Aorta (tissue), 5 donors: ENCODE measurements around the gene MAL. TPM values are rescaled to one million over a fixed set of nuclear protein-coding genes. Genes with fewer than 3 reads are reported as not detected.
"Not testable (repeated sequence)": the region's sequence is repeated elsewhere in the genome, so short reads cannot be mapped to it uniquely, and the experiment has no call there.

Experiments
- ATAC-seq: fragments of 200-7000 bp; cut with Tn5 transposase; one replicate; pipeline ENCODE4 v1.9.1; 2022; ENCODE audit warnings: moderate library complexity; ENCODE audit not compliant: low FRiP score
- DNase-seq, 2 donors: peaks; one replicate each; pipeline ENCODE4 v3.0.0-alpha.2; 2020
- H3K27ac ChIP-seq, 2 donors: one replicate each; pipeline ENCODE4 v1.5.1; 2013; ENCODE audit warnings: low read length in 2 of 2, mild to moderate bottlenecking in 2 of 2, moderate library complexity in 2 of 2, control low read depth in 1 of 2, inconsistent platforms in 1 of 2, low read depth in 1 of 2
- H3K27me3 ChIP-seq, 2 donors: one replicate each; pipeline ENCODE4 v1.6.1; 2013; ENCODE audit warnings: control low read depth in 1 of 2, low read length in 1 of 2, mild to moderate bottlenecking in 1 of 2, moderate library complexity in 1 of 2; ENCODE audit not compliant: insufficient read depth in 2 of 2, control insufficient read depth in 1 of 2
- H3K36me3 ChIP-seq, 2 donors: one replicate each; pipeline ENCODE4 v1.6.1; 2013; ENCODE audit warnings: control low read depth in 1 of 2, low read length in 1 of 2, mild to moderate bottlenecking in 1 of 2; ENCODE audit not compliant: insufficient read depth in 2 of 2, control insufficient read depth in 1 of 2
- H3K4me1 ChIP-seq, 2 donors: one replicate each; pipeline ENCODE4 v1.6.1; 2013; ENCODE audit warnings: low read length in 2 of 2, control low read depth in 1 of 2, mild to moderate bottlenecking in 1 of 2, moderate library complexity in 1 of 2; ENCODE audit not compliant: insufficient read depth in 2 of 2, control insufficient read depth in 1 of 2
- H3K4me3 ChIP-seq, 2 donors: one replicate each; pipeline ENCODE4 v1.5.1; 2013; ENCODE audit warnings: low read length in 2 of 2, control low read depth in 1 of 2, mild to moderate bottlenecking in 1 of 2
- H3K9me3 ChIP-seq: one replicate; pipeline ENCODE4 v1.6.1; 2013; ENCODE audit warnings: mild to moderate bottlenecking, low read length; ENCODE audit not compliant: control insufficient read depth
- WGBS, 2 donors: extraction: QIAGEN DNeasy Blood & Tissue Kit; methylation state at CpG; one replicate each; pipeline ENCODE4 v1.1.7; 2013; 5-methylcytosine and 5-hydroxymethylcytosine counted together
- intact Hi-C, 2 donors: fragments of 100-400 bp; cut with DNase I; formaldehyde crosslinking; loops; one replicate each; pipeline versions ENCODE4 v1.14.2 to v1.15.0; 2022
- polyA plus RNA-seq, 2 donors: library from polyadenylated mRNA; stranded (reverse); fragments of 200-250 nt; gene quantifications; one replicate each; pipeline ENCODE4 v1.2.3, GENCODE V29; 2013
- total RNA-seq, 2 donors: library from RNA; stranded (reverse); fragmentation: NEBNext Ultra II Directional; extraction: Animal tissue kit (Norgen Biotek cat#: 25700); gene quantifications; one replicate each; pipeline ENCODE4 v1.2.1, GENCODE V29; 2021
- donor health status: healthy with polysubstance abuse.
- donor health status: Bipolar disorder and iron deficiency.
- donor health status: DM: no; HTN: no; CAD: no.
- donor health status: DM: no; HTN: no; CAD: no.
- donor health status: DM: yes; HTN: yes; CAD: no.

MAL gene
- total and polyA plus RNA-seq, 4 donors: 0.49 to 2.0 (median 1.5) TPM

DNA sequence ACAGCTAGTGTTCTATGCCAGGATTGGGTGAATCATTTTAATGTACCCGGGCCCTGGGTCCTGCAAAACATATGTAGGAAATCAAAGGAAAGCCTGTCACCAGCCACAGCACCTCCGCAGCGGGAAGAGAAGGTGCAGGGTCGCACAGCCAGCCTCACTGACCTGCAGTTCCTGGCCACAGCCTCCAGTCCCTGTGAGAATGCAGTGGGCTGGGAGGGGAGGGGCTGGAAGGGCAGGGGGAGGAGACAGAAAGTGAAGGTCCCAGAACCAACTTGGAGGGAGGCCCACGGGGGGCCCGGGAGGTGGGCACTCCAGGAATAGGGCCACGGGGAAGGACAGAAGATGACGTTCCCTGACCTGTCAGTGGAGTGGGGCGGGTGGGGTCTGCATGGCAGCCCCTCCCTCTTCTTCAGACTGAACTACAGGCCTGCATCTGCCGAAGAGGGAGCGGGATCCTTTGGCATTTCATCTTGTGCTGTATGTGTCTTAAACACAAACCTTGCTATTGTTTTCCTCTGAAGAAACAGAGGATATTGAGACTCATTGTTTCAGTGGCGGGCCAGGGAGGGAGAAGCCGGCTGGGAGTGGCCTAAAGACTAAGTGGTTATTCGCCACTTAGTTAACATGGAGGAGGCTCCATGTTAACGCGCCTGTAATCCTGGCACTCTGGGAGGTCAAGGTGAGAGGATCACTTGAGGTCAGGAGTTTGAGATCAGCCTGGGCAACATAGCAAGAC is 7.5 kb downstream of the MAL start:
- ATAC-seq (no peak), DNase-seq (no peak)
- Histone ChIP-seq H3K4me1 (no peaks in the 10 kb centered on the region), H3K9me3 (no peaks in the 10 kb centered on the region), H3K4me3 (no peak overlapping the region), H3K36me3 (no peaks in the 10 kb centered on the region), H3K27ac (no peak overlapping the region), H3K27me3 (no peaks in the 10 kb centered on the region)
- intact Hi-C loops: no loop called here
- WGBS, 2 donors: 60 to 63% methylated on average over 15 to 16 of the region's 16 CpGs

DNA sequence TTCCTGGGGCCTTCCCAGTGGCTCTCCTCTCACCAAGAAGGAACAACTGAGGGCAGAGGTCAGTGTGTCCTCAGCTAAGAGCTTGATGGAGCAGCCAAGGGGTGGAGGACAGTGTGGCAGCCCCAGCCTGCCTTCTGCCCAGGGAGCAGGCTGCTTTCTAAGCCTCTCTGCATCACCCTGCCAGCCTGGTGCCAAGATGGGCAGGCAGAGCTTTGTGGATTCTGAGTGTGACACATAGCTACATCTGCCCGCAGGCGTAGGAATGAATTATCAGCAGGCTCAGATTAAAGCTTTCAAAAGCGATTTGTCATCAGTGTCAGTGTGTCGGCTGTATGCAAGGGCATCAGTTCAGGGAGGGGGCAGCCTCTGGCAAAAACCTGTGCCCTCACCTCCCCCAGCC is 8.7 kb downstream of the MAL start:
- H3K4me1 ChIP-seq: no peaks in the 10 kb centered on the region
- WGBS, 2 donors: 80 to 81% methylated on average over 4 of the region's 4 CpGs
- H3K27me3 ChIP-seq: no peaks in the 10 kb centered on the region
- no peaks in the 10 kb centered on the region for H3K36me3 ChIP-seq
- intact Hi-C loops: no loop called here
- H3K27ac ChIP-seq: no peak overlapping the region
- DNase-seq (no peak), ATAC-seq (no peak)
- H3K9me3 ChIP-seq: no peaks in the 10 kb centered on the region
- no peak overlapping the region for H3K4me3 ChIP-seq

DNA sequence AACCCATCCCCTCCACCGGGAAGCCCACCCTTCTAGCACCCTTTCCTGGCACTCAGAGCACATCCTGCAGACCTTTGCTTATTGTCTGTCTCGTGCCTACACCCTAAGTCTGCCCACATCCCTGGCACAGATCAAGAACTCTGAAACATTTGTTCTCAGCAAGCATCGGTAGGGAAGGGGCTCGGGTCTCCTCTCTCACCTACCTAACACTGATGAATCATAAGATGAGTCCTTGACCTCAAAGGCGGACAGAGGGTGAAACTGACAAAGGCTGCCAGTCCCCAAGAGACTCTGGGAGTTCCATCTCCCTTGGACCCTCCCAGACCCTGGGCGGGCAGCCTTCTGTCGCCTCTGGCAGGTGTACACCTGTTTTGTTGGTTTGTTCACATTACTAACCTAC is 9.3 kb downstream of the MAL start:
- no peaks in the 10 kb centered on the region for H3K4me1 ChIP-seq
- no peaks in the 10 kb centered on the region for H3K27me3 ChIP-seq
- H3K9me3 ChIP-seq: no peaks in the 10 kb centered on the region
- no peak overlapping the region for H3K4me3 ChIP-seq
- intact Hi-C loops: no loop called here
- no peak overlapping the region for H3K27ac ChIP-seq
- DNase-seq (no peak), ATAC-seq (no peak)
- WGBS, 2 donors: 72 to 77% methylated on average over 7 of the region's 7 CpGs
- no peaks in the 10 kb centered on the region for H3K36me3 ChIP-seq

DNA sequence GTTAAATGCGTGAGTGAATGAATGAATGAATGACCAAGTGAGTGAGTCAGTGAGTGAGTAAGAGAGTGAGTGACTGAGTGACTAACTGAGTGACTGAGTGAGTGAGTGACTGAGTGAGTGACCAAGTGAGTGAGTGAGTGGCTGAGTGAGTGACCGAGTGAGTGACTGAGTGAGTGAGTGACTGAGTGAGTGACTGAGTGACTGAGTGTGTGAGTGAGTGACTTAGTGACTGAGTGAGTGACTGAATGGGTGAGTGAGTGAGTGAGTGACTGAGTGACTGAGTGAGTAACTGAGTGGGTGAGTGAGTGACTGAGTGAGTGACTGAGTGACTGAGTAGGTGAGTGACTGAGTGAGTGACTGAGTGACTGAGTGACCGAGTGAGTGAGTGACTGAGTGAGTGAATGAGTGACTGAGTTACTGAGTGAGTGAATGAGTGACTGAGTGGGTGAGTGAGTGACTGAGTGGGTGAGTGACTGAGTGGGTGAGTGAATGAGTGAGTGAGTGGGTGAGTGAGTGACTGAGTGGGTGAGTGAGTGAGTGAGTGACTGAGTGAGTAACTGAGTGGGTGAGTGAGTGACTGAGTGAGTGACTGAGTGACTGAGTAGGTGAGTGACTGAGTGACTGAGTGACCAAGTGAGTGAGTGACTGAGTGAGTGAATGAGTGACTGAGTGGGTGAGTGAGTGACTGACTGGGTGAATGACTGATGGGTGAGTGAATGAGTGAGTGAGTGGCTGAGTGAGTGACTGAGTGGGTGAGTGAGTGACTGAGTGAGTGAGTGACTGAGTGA is 11.3 kb downstream of the MAL start:
- H3K4me3 ChIP-seq: no peak overlapping the region
- H3K4me1 ChIP-seq: no peaks in the 10 kb centered on the region
- intact Hi-C loops: no loop called here
- DNase-seq: no peak
- no peak overlapping the region for H3K27ac ChIP-seq
- no peaks in the 10 kb centered on the region for H3K27me3 ChIP-seq
- H3K36me3 ChIP-seq: no peaks in the 10 kb centered on the region
- no peaks in the 10 kb centered on the region for H3K9me3 ChIP-seq
- 93% methylated on average over 3 of the region's 3 CpGs for WGBS, 2 donors
- ATAC-seq: no peak

DNA sequence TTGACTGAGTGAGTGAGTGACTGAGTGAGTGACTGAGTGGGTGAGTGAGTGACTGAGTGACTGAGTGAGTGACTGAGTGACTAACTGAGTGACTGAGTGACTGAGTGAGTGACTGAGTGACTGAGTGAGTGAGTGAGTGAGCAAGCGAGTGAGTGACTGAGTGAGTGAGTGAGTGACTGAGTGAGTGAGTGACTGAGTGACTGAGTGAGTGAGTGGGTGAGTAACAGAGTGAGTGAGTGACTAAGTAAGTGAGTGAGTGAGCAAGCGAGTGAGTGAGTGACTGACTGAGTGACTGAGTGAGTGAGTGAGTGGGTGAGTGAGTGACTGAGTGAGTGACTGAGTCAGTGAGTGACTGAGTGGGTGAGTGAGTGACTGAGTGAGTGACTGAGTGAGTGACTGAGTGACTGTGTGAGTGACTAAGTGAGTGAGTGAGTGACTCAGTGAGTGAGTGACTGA is 11.9 kb downstream of the MAL start:
- Histone ChIP-seq H3K9me3 (no peaks in the 10 kb centered on the region), H3K27me3 (no peaks in the 10 kb centered on the region), H3K27ac (no peak overlapping the region), H3K4me3 (no peak overlapping the region), H3K4me1 (no peaks in the 10 kb centered on the region), H3K36me3 (no peaks in the 10 kb centered on the region)
- DNase-seq (no peak), ATAC-seq (no peak)
- intact Hi-C loops: no loop called here
- WGBS, 2 donors: 90 to 92% methylated on average over 2 of the region's 2 CpGs

DNA sequence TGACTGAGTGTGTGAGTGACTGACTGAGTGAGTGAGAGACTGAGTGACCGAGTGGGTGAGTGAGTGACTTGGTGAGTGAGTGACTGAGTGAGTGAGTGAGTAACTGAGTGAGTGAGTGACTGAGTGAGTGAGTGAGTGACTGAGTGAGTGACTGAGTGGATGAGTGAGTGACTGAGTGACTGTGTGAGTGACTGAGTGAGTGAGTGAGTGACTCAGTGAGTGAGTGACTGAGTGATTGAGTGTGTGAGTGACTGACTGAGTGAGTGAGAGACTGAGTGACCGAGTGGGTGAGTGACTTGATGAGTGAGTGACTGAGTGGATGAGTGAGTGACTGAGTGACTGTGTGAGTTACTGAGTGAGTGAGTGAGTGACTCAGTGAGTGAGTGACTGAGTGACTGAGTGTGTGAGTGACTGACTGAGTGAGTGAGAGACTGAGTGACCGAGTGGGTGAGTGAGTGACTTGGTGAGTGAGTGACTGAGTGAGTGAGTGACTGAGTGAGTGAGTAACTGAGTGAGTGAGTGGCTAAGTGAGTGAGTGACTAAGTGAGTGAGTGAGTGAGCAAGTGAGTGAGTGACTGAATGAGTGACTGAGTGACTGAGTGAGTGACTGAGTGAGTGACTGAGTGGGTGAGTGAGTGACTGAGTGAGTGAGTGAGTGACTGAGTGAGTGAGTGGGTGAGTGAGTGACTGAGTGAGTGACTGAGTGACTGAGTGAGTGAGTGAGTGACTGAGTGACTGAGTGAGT is 12.5 kb downstream of the MAL start:
- H3K9me3 ChIP-seq, intact Hi-C loops, H3K27me3 ChIP-seq, H3K36me3 ChIP-seq, H3K4me1 ChIP-seq, H3K27ac ChIP-seq, ATAC-seq, H3K4me3 ChIP-seq, DNase-seq: not testable (repeated sequence)
- 92% methylated on average over 3 of the region's 3 CpGs for WGBS, 2 donors

DNA sequence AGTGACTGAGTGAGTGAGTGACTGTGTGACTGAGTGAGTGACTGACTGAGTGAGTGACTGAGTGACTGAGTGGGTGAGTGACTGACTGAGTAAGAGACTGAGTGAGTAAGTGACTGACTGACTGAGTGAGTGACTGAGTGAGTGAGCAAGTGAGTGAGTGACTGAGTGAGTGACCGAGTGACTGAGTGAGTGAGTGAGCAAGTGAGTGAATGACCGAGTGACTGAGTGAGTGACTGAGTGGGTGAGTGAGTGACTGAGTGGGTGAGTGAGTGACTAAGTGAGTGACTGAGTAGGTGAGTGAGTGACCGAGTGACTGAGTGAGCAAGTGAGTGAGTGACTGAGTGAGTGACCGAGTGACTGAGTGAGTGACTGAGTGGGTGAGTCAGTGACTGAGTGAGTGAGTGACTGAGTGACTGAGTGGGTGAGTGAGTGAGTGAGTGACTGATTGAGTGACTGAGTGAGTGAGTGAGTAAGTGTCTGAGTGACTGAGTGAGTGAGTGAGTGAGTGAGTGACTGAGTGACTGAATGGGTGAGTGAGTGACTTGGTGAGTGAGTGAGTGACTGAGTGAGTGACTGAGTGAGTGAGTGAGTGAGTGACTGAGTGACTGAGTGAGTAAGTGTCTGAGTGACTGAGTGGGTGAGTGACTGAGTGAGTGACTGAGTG is 13.3 kb downstream of the MAL start:
- Histone ChIP-seq H3K36me3 (no peaks in the 10 kb centered on the region), H3K4me1 (no peaks in the 10 kb centered on the region), H3K27me3 (no peaks in the 10 kb centered on the region), H3K9me3 (no peaks in the 10 kb centered on the region), H3K4me3 (no peak overlapping the region), H3K27ac (no peak overlapping the region)
- intact Hi-C loops: no loop called here
- 97 to 98% methylated on average over 3 to 4 of the region's 4 CpGs for WGBS, 2 donors
- DNase-seq: no peak
- ATAC-seq: no peak

DNA sequence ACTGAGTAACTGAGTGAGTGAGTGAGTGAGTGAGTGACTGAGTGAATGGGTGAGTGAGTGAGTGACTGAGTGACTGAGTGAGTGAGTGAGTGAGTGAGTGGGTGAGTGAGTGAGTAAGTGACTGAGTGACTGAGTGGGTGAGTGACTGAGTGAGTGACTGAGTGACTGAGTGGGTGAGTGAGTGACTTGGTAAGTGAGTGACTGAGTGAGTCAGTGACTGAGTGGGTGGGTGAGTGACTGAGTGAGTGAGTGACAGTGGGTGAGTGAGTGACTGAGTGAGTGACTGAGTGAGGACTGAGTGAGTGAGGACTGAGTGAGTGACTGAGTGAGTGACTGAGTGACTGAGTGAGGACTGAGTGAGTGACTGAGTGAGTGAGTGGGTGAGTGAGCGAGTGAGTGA is 13.9 kb downstream of the MAL start:
- H3K4me3 ChIP-seq: no peak overlapping the region
- no peaks in the 10 kb centered on the region for H3K9me3 ChIP-seq
- H3K27me3 ChIP-seq: no peaks in the 10 kb centered on the region
- no peak overlapping the region for H3K27ac ChIP-seq
- no peaks in the 10 kb centered on the region for H3K4me1 ChIP-seq
- 85 to 91% methylated on average over 1 of the region's 1 CpG for WGBS, 2 donors
- intact Hi-C loops: no loop called here
- H3K36me3 ChIP-seq: no peaks in the 10 kb centered on the region
- DNase-seq (no peak), ATAC-seq (no peak)
